Measurements from ENCODE around the gene TANC2.

- TF ChIP-seq EZH2 (IDR thresholded peaks at IDR 0.05) (no peak), FOXP2 (optimal IDR thresholded peaks at IDR 0.05; ENCODE audit: control extremely low read depth, extremely low read length, insufficient read depth) (no peak)
Measured at GRCh38 chr17:62950067-62950466, 16.0 kb upstream of the TANC2 start.
